SU-DHL-6 (cell line): Measurements from ENCODE around the gene ETV6.

Experiments
- EZH2phosphoT487 ChIP-seq: fragments of 200-600 bp; sonication (generic), shearing (Covaris generic); conservative IDR thresholded peaks from 2 replicates; pipeline ENCODE4 v1.6.1; 2018; ENCODE audit warnings: mild to moderate bottlenecking, antibody characterized with exemption, low read length, moderate library complexity, mixed read lengths
- TF ChIP-seq, protein P1 (sequence below): fragments of 200-600 bp; sonication (generic); IDR thresholded peaks from one replicate; pipeline ENCODE4 v1.5.1; 2017; ENCODE audit warnings: antibody characterized with exemption, mild to moderate bottlenecking, low read length, moderate library complexity; ENCODE audit not compliant: insufficient read depth, poor library complexity, severe bottlenecking

DNA sequence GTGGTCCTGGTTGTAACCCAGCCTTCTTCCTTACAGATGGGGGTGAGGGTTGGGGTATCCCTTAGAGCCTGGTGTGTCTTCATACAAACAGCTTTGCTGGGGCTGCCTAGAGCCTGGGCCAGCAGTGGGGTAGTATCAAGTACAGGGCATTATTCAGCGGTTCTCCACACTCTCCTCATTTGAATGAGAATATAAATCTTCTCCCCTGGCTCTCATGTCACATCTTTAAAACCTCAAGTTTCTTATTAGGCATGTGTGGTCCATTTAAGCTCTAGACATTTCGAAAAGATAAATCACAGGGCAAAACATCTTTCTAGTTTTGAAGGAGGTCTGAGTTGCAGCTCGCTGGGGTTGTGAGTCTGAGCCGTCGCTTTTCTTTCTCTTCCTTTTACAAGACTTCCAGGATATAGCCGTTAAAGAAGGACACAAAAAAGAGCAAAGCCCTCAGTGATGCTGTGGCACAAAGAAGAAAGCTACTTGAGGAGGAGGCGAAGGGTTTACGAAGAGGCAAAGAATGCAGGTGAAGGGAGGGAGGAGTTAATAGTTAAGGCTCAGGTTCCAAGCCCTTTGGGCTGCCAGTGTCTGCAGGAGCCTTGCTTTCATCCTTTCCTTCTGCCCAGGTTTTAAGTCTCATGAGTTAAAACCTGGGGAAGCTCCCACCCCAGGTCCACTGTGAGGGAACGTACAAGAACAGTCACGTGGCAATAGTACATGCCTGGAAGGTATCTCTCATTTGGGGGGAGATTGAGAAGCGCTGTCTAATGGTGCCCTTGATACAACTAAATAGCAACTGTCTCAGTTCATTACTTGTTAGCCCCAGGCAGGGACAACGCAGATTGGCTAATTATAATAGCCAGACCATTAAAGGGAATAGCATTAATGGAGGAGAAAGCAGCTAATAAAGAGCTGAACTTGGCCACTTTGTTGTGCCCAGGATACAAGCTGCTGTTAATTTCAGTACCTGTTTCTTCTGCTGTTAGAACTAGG lies 94.2 kb downstream of the ETV6 start:
- no peak for TF ChIP-seq EZH2phosphoT487
- TF ChIP-seq, protein P1, sequence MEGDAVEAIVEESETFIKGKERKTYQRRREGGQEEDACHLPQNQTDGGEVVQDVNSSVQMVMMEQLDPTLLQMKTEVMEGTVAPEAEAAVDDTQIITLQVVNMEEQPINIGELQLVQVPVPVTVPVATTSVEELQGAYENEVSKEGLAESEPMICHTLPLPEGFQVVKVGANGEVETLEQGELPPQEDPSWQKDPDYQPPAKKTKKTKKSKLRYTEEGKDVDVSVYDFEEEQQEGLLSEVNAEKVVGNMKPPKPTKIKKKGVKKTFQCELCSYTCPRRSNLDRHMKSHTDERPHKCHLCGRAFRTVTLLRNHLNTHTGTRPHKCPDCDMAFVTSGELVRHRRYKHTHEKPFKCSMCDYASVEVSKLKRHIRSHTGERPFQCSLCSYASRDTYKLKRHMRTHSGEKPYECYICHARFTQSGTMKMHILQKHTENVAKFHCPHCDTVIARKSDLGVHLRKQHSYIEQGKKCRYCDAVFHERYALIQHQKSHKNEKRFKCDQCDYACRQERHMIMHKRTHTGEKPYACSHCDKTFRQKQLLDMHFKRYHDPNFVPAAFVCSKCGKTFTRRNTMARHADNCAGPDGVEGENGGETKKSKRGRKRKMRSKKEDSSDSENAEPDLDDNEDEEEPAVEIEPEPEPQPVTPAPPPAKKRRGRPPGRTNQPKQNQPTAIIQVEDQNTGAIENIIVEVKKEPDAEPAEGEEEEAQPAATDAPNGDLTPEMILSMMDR = no peak
